ENCODE results near the gene C1orf232. TPM values are rescaled to one million over a fixed set of nuclear protein-coding genes. Genes with fewer than 3 reads are reported as not detected.
A peak's percentile ranks its signal among the peaks of the same experiment; 100 is the strongest.

C1orf232 gene
- total and polyA plus RNA-seq, 4 donors = not detected

- Histone ChIP-seq H3K36me3 (ENCODE audit: control insufficient read depth in 4 of 4, insufficient read depth in 3 of 4, low read depth in 1 of 4, low read length in 3 of 4) (no peaks in the 10 kb centered on the region), H3K9me3 (ENCODE audit: control insufficient read depth in 4 of 4, low read length in 3 of 4) (no peaks in the 10 kb centered on the region), H3K27ac (ENCODE audit: low read depth in 1 of 2, low read length in 2 of 2) (no peak within 1 kb of the TSS), H3K9ac (ENCODE audit: low read depth in 1 of 2, low read length in 2 of 2) (no peak within 1 kb of the TSS), H3K27me3 (ENCODE audit: control insufficient read depth in 4 of 4, insufficient read depth in 4 of 4, low read length in 3 of 4) (no peaks in the 10 kb centered on the region), H3K4me3 (ENCODE audit: low read depth in 1 of 3, low read length in 3 of 3) (no peak within 1 kb of the TSS), H3K4me1 (ENCODE audit: control insufficient read depth in 4 of 4, insufficient read depth in 4 of 4, low read length in 3 of 4) (no peaks in the 10 kb centered on the region)
- WGBS = 42% methylated on average over 21 of the region's 21 CpGs
- no peak for DNase-seq (ENCODE audit: low spot score)
- TF ChIP-seq GABPA (IDR thresholded peaks at IDR 0.05 in 1 of 2, conservative IDR thresholded peaks at IDR 0.05 in 1 of 2) (no peak), RXRA (IDR thresholded peaks at IDR 0.05) (no peak), HNF4A (conservative IDR thresholded peaks at IDR 0.05) (no peak), CTCF (IDR thresholded peaks at IDR 0.05; ENCODE audit: low read depth, low read length, missing input control) (no peak), SP1 (IDR thresholded peaks at IDR 0.05) (no peak), NR2F2 (IDR thresholded peaks at IDR 0.05) (no peak), FOXA2 (IDR thresholded peaks at IDR 0.05) (no peak), TAF1 (conservative IDR thresholded peaks at IDR 0.05) (no peak), JUND (IDR thresholded peaks at IDR 0.05) (no peak), RAD21 (IDR thresholded peaks at IDR 0.05) (no peak)
- TF ChIP-seq, protein P1, sequence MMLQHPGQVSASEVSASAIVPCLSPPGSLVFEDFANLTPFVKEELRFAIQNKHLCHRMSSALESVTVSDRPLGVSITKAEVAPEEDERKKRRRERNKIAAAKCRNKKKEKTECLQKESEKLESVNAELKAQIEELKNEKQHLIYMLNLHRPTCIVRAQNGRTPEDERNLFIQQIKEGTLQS (IDR thresholded peaks at IDR 0.05) = no peak
- TF ChIP-seq, protein P2, sequence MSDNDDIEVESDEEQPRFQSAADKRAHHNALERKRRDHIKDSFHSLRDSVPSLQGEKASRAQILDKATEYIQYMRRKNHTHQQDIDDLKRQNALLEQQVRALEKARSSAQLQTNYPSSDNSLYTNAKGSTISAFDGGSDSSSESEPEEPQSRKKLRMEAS (IDR thresholded peaks at IDR 0.05) = no peak
Observed at GRCh38 chr1:26177182-26177684, 8.5 kb upstream of the C1orf232 start, which contains the start of gene CNKSR1. CNKSR1 (plus strand) TSS chr1:26177491; CDS start chr1:26177548, 57 bp downstream.

- Histone ChIP-seq H3K4me3 (ENCODE audit: low read depth in 1 of 3, low read length in 3 of 3) (no peak overlapping the region), H3K36me3 (ENCODE audit: control insufficient read depth in 4 of 4, insufficient read depth in 3 of 4, low read depth in 1 of 4, low read length in 3 of 4) (no peaks in the 10 kb centered on the region), H3K9me3 (ENCODE audit: control insufficient read depth in 4 of 4, low read length in 3 of 4) (no peaks in the 10 kb centered on the region), H3K27me3 (ENCODE audit: control insufficient read depth in 4 of 4, insufficient read depth in 4 of 4, low read length in 3 of 4) (no peaks in the 10 kb centered on the region), H3K9ac (ENCODE audit: low read depth in 1 of 2, low read length in 2 of 2) (no peak overlapping the region), H3K4me1 (ENCODE audit: control insufficient read depth in 4 of 4, insufficient read depth in 4 of 4, low read length in 3 of 4) (peaks cover 4 to 11% (median 7%) of the 10 kb centered on the region in 4 donors), H3K27ac (ENCODE audit: low read depth in 1 of 2, low read length in 2 of 2) (no peak overlapping the region)
- no peak for TF ChIP-seq NR2F2 (IDR thresholded peaks at IDR 0.05)
- TF ChIP-seq FOXA1 (IDR thresholded peaks at IDR 0.05) = no peak
- TF ChIP-seq HNF4A (conservative IDR thresholded peaks at IDR 0.05) = no peak
- TF ChIP-seq SP1 (IDR thresholded peaks at IDR 0.05) = no peak
- TF ChIP-seq HNF4G (IDR thresholded peaks at IDR 0.05) = no peak
- TF ChIP-seq TAF1 (conservative IDR thresholded peaks at IDR 0.05) = no peak
- DNase-seq (ENCODE audit: low spot score) = no peak
- WGBS = 96% methylated on average over 8 of the region's 8 CpGs
Observed at GRCh38 chr1:26175346-26175745, 6.6 kb upstream of the C1orf232 start.

DNA sequence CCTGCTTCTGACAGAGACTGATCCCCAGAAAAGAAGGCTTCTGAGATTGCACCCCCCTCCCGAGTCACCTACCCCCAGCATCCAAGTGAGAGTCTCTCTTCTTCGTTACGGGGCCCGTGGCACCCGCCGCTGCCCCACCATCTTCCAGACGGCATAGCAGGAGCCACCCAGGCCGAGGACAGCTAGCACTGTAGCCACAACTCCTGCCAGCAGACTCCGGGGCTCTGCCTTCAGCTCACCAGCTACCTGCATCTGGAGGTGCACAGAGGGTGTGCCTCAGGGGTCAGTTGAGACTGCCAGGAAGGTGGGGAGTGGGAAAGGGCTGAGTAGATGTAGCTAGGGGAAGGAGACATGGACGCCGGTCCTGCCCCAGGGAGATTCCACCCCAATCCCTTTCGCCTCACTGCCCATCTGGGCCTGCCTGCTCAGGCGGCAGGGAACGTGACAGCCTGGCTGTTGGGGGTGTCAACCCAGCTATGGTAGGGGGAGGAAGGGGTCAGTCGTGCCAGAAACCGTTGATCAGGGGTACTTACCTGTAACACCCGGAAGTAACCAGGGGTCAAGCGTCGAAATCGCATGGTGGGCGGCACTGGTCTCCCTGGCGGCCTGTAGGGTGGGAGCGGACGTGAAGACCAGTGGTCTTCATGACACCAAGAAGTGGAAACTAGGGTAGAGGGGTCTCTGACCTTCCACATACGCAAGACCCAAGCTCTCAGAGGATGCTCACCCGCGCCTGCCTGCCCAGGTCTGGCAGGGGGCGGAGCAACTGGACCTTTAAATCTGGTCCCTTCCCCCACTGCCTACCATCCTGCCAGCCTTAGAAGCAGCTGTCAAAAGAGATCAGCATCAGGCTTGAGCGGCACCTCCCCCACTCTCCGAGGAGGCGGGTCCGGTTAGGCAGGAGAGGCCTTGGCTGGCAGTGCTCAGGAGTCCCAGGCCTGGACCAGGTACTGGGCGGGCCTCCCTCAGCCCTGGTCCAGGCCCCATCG is 2.6 kb upstream of the C1orf232 start, which contains the start of gene ZNF593OS:
TSS of gene ZNF593OS (minus strand) at position 749 of the 989 bp plus-strand sequence. CDS start at position 578, 171 bp downstream.
- peak within 1 kb of the TSS in 1 of 3 donors; percentile 90 for H3K4me3 ChIP-seq (ENCODE audit: low read depth in 1 of 3, low read length in 3 of 3)
- no peak within 1 kb of the TSS for H3K9ac ChIP-seq (ENCODE audit: low read depth in 1 of 2, low read length in 2 of 2)
- H3K36me3 ChIP-seq (ENCODE audit: control insufficient read depth in 4 of 4, insufficient read depth in 3 of 4, low read depth in 1 of 4, low read length in 3 of 4) = no peaks in the 10 kb centered on the region
- H3K4me1 ChIP-seq (ENCODE audit: control insufficient read depth in 4 of 4, insufficient read depth in 4 of 4, low read length in 3 of 4) = peaks cover 6 to 18% (median 7%) of the 10 kb centered on the region in 4 donors
- no peaks in the 10 kb centered on the region for H3K9me3 ChIP-seq (ENCODE audit: control insufficient read depth in 4 of 4, low read length in 3 of 4)
- no peak for TF ChIP-seq CTCF (IDR thresholded peaks at IDR 0.05; ENCODE audit: low read depth, low read length, missing input control)
- TF ChIP-seq EGR1 (IDR thresholded peaks at IDR 0.05; ENCODE audit: low read depth in 2 of 2) = no peak
- no peak for TF ChIP-seq NR2F2 (IDR thresholded peaks at IDR 0.05)
- no peak for TF ChIP-seq JUND (IDR thresholded peaks at IDR 0.05)
- TF ChIP-seq RAD21 (IDR thresholded peaks at IDR 0.05) = no peak
- TF ChIP-seq RXRA (IDR thresholded peaks at IDR 0.05) = no peak
- TF ChIP-seq, protein P3, sequence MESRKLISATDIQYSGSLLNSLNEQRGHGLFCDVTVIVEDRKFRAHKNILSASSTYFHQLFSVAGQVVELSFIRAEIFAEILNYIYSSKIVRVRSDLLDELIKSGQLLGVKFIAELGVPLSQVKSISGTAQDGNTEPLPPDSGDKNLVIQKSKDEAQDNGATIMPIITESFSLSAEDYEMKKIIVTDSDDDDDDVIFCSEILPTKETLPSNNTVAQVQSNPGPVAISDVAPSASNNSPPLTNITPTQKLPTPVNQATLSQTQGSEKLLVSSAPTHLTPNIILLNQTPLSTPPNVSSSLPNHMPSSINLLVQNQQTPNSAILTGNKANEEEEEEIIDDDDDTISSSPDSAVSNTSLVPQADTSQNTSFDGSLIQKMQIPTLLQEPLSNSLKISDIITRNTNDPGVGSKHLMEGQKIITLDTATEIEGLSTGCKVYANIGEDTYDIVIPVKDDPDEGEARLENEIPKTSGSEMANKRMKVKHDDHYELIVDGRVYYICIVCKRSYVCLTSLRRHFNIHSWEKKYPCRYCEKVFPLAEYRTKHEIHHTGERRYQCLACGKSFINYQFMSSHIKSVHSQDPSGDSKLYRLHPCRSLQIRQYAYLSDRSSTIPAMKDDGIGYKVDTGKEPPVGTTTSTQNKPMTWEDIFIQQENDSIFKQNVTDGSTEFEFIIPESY (IDR thresholded peaks at IDR 0.05) = no peak
- TF ChIP-seq, protein P1 (IDR thresholded peaks at IDR 0.05) = no peak
- no peak for DNase-seq (ENCODE audit: low spot score)
- H3K27ac ChIP-seq (ENCODE audit: low read depth in 1 of 2, low read length in 2 of 2) = no peak within 1 kb of the TSS
- 96% methylated on average over 34 of the region's 34 CpGs for WGBS
- no peaks in the 10 kb centered on the region for H3K27me3 ChIP-seq (ENCODE audit: control insufficient read depth in 4 of 4, insufficient read depth in 4 of 4, low read length in 3 of 4)

Data from liver (tissue), 9 donors.